Astrocyte (in vitro differentiated cells and primary cell): ENCODE results near the gene CD27.

Source experiments
- CTCF ChIP-seq: IDR thresholded peaks from 2 replicates; pipeline ENCODE4 v1.5.1; 2011; ENCODE audit warnings: low read depth, mild to moderate bottlenecking, inconsistent platforms, low read length, moderate library complexity; ENCODE audit not compliant: insufficient read depth
- EZH2 ChIP-seq: IDR thresholded peaks from 2 replicates; pipeline ENCODE4 v1.6.1; 2012; ENCODE audit warnings: mild to moderate bottlenecking, low read length, inconsistent platforms; ENCODE audit not compliant: insufficient read depth

GRCh38 chr12:6458281-6459003, 13.7 kb downstream of the CD27 start:
- TF ChIP-seq EZH2 = no peak
- TF ChIP-seq CTCF = no peak
